Pancreas (tissue), 10 donors: ENCODE data around the gene PRR5L. TPM values are rescaled to one million over a fixed set of nuclear protein-coding genes. Genes with fewer than 3 reads are reported as not detected.
"Not testable (repeated sequence)": the region's sequence is repeated elsewhere in the genome, so short reads cannot be mapped to it uniquely, and the experiment has no call there.

Experiments
- ATAC-seq, 4 donors: fragments of 200-7000 bp; cut with Tn5 transposase; one replicate each; pipeline versions ENCODE4 v1.8.0 to v1.9.1; 2020; ENCODE audit warnings: mild to moderate bottlenecking in 4 of 4, moderate library complexity in 4 of 4
- DNase-seq, 6 donors: peaks; one replicate each; pipeline ENCODE4 v3.0.0-alpha.2; 2020
- FAIRE-seq: peaks from 2 replicates; lab custom pipeline; 2012; peaks lifted over from hg19 to GRCh38; lab: Jason Lieb, UNC
- H3K27ac ChIP-seq, 4 donors: fragments of 200-600 bp; sonication (generic); 1 replicate in 3 of 4; 2 replicates in 1 of 4; pipeline versions ENCODE4 v1.5.0 to v1.8.0; 2020
- H3K27me3 ChIP-seq, 4 donors: fragments of 200-600 bp; one replicate each; pipeline ENCODE4 v1.8.0; 2021
- H3K36me3 ChIP-seq, 3 donors: fragments of 200-600 bp; sonication (generic) in 1 of 3; one replicate each; pipeline versions ENCODE4 v1.5.0 to v1.8.0; 2020 to 2021
- H3K4me1 ChIP-seq, 3 donors: fragments of 200-600 bp; one replicate each; pipeline ENCODE4 v1.8.0; 2021
- H3K4me3 ChIP-seq, 4 donors: fragments of 200-600 bp; sonication (generic) in 2 of 4; one replicate each; pipeline versions ENCODE4 v1.5.0 to v1.8.0; 2020 to 2021
- H3K9me3 ChIP-seq, 4 donors: fragments of 200-600 bp; one replicate each; pipeline ENCODE4 v1.8.0; 2021
- CTCF ChIP-seq, 4 donors: fragments of 200-600 bp; sonication (generic) in 3 of 4; IDR thresholded peaks; one replicate each; pipeline versions ENCODE4 v1.5.0 to v1.8.0; 2021; ENCODE audit warnings: antibody characterized with exemption in 4 of 4
- WGBS, 2 donors: extraction: QIAGEN DNeasy Blood & Tissue Kit; methylation state at CpG; one replicate each; pipeline ENCODE4 v1.1.7; 2013; 5-methylcytosine and 5-hydroxymethylcytosine counted together
- intact Hi-C, 3 donors: fragments of 100-400 bp; cut with DNase I; formaldehyde crosslinking; loops; one replicate each; pipeline versions ENCODE4 v1.11.1 to v1.14.2; 2022
- polyA plus RNA-seq, 2 donors: library from polyadenylated mRNA; stranded (reverse); fragments of 200-250 nt; gene quantifications; one replicate each; pipeline ENCODE4 v1.2.3, GENCODE V29; 2013
- total RNA-seq, 6 donors: library from RNA; stranded (reverse); fragmentation: NEBNext Ultra II Directional in 4 of 6; extraction: Animal tissue kit (Norgen Biotek cat#: 25700) in 4 of 6; gene quantifications; one replicate each; pipeline versions ENCODE4 v1.2.1 to v1.2.4, GENCODE V29; 2021 to 2023
- donor health status: healthy with polysubstance abuse.
- donor health status: DM: no; HTN: no; CAD: no; lungs with moderate emphysema.
- donor health status: DM: no; HTN: no; CAD: no.
- donor health status: control.
- donor health status: control.
- donor health status: Bipolar disorder and iron deficiency.
- donor health status: DM: yes; HTN: yes; CAD: no.
- donor health status: DM: no; HTN: no; CAD: no.
- donor health status: DM: no; HTN: no; CAD: no.
- donor health status: DM: yes; HTN: yes; CAD: no.

Gene PRR5L
- total and polyA plus RNA-seq, 8 donors: 1.3 to 9.0 (median 2.2) TPM

GRCh38 chr11:36480833-36481232 is 184.7 kb downstream of the PRR5L start:
- Histone ChIP-seq H3K4me3 (no peak overlapping the region), H3K27ac (no peak overlapping the region), H3K27me3 (no peaks in the 10 kb centered on the region), H3K36me3 (peaks cover 0 to 9% (median 0%) of the 10 kb centered on the region in 3 donors), H3K9me3 (no peaks in the 10 kb centered on the region), H3K4me1 (no peaks in the 10 kb centered on the region)
- FAIRE-seq (no peak), DNase-seq (no peak), ATAC-seq (no peak)
- TF ChIP-seq CTCF (IDR thresholded peaks at IDR 0.05): no peak
- intact Hi-C loops: no loop called here

GRCh38 chr11:36483042-36483441 is 187.0 kb downstream of the PRR5L start:
- H3K27ac ChIP-seq, H3K9me3 ChIP-seq, H3K27me3 ChIP-seq, DNase-seq, H3K4me1 ChIP-seq, intact Hi-C loops, FAIRE-seq, H3K4me3 ChIP-seq, ATAC-seq: not testable (repeated sequence)
- 94% methylated on average over 3 of the region's 4 CpGs for WGBS, 2 donors
- H3K36me3 ChIP-seq: peaks cover 0 to 18% (median 5%) of the 10 kb centered on the region in 3 donors

GRCh38 chr11:36485298-36486002 is 189.4 kb downstream of the PRR5L start:
- DNase-seq (no peak), FAIRE-seq (no peak), ATAC-seq (peak in 1 of 4 donors; percentile 51)
- no peaks in the 10 kb centered on the region for H3K9me3 ChIP-seq
- no peak overlapping the region for H3K27ac ChIP-seq
- peaks cover 0 to 32% (median 5%) of the 10 kb centered on the region in 3 donors for H3K36me3 ChIP-seq
- intact Hi-C loops: no loop called here
- no peak overlapping the region for H3K4me3 ChIP-seq
- H3K4me1 ChIP-seq: peaks cover 0 to 3% (median 0%) of the 10 kb centered on the region in 3 donors
- H3K27me3 ChIP-seq: no peaks in the 10 kb centered on the region
- WGBS, 2 donors: 76 to 80% methylated on average over 6 of the region's 6 CpGs
- TF ChIP-seq CTCF (IDR thresholded peaks at IDR 0.05): no peak

- Histone ChIP-seq H3K27me3 (no peaks in the 10 kb centered on the region), H3K36me3 (peaks cover 0 to 36% (median 5%) of the 10 kb centered on the region in 3 donors), H3K9me3 (no peaks in the 10 kb centered on the region), H3K27ac (no peak overlapping the region), H3K4me3 (no peak overlapping the region), H3K4me1 (peaks cover 0 to 3% (median 0%) of the 10 kb centered on the region in 3 donors)
- intact Hi-C loops: no loop called here
- 88 to 93% methylated on average over 4 of the region's 4 CpGs for WGBS, 2 donors
- no peak for TF ChIP-seq CTCF (IDR thresholded peaks at IDR 0.05)
- FAIRE-seq (no peak), DNase-seq (no peak), ATAC-seq (no peak)
Observed at GRCh38 chr11:36487619-36488018, 191.5 kb downstream of the PRR5L start.

GRCh38 chr11:36488096-36488495 is 192.0 kb downstream of the PRR5L start:
- FAIRE-seq: no peak
- no peak for TF ChIP-seq CTCF (IDR thresholded peaks at IDR 0.05)
- no peaks in the 10 kb centered on the region for H3K9me3 ChIP-seq
- H3K27me3 ChIP-seq: no peaks in the 10 kb centered on the region
- DNase-seq: no peak
- no peak overlapping the region for H3K27ac ChIP-seq
- peaks cover 0 to 3% (median 0%) of the 10 kb centered on the region in 3 donors for H3K4me1 ChIP-seq
- WGBS, 2 donors: 82 to 87% methylated on average over 5 of the region's 5 CpGs
- H3K4me3 ChIP-seq: no peak overlapping the region
- peaks cover 0 to 36% (median 5%) of the 10 kb centered on the region in 3 donors for H3K36me3 ChIP-seq
- intact Hi-C loops: no loop called here
- no peak for ATAC-seq
